IMR-90 (cell line): ENCODE results near the gene ASB3. TPM values are rescaled to one million over a fixed set of nuclear protein-coding genes. Genes with fewer than 3 reads are reported as not detected.

ENCODE experiments used
- ATAC-seq: fragments of 200-7000 bp; cut with Tn5 transposase; 2 replicates; pipeline ENCODE4 v1.9.1; 2020; ENCODE audit warnings: low read depth, mild to moderate bottlenecking, moderate library complexity
- BruUV-seq: library from RNA; stranded (reverse); fragments of 400-500 nt; replicated peaks from 2 replicates; lab custom pipeline; 2021; lab: Mats Ljungman, UMichigan
- CTCF ChIA-PET: fragments of 300-600 bp; formaldehyde crosslinking; extraction: SDS; loops from one replicate; lab custom pipeline; 2021; ENCODE audit warnings: antibody characterized with exemption; lab: Yijun Ruan, JAX
- POLR2A ChIA-PET: fragments of 300-600 bp; sonication (Branson Sonifier 250); formaldehyde crosslinking; loops from one replicate; lab custom pipeline; 2022; ENCODE audit warnings: antibody characterized with exemption; ENCODE audit not compliant: unreplicated experiment; lab: Charles Lee
- DNase-seq: peaks from one replicate; pipeline ENCODE4 v3.0.0; 2013
- H2AFZ ChIP-seq: replicated peaks from 2 replicates; pipeline ENCODE3; 2013; ENCODE audit warnings: low read length, mild to moderate bottlenecking; ENCODE audit not compliant: poor library complexity
- H2AK5ac ChIP-seq: 2 replicates; pipeline ENCODE4 v1.6.1; 2013; ENCODE audit warnings: low read depth, low read length, inconsistent platforms
- H2AK9ac ChIP-seq: replicated peaks from 2 replicates; pipeline ENCODE3; 2013; ENCODE audit warnings: mild to moderate bottlenecking, low read depth, low read length, moderate library complexity; ENCODE audit not compliant: poor library complexity
- H2BK120ac ChIP-seq: 2 replicates; pipeline ENCODE4 v1.6.1; 2013; ENCODE audit warnings: low read depth, low read length, inconsistent platforms
- H2BK15ac ChIP-seq: 3 replicates; pipeline ENCODE4 v1.6.1; 2013; ENCODE audit warnings: low read depth, low read length, inconsistent platforms
- H2BK20ac ChIP-seq: 2 replicates; pipeline ENCODE4 v1.6.1; 2013; ENCODE audit warnings: low read depth, mild to moderate bottlenecking, inconsistent platforms, low read length, moderate library complexity
- H2BK5ac ChIP-seq: 2 replicates; pipeline ENCODE4 v1.6.1; 2013; ENCODE audit warnings: mild to moderate bottlenecking, low read depth, low read length, inconsistent platforms; ENCODE audit not compliant: poor library complexity, severe bottlenecking
- H3K14ac ChIP-seq: replicated peaks from 2 replicates; pipeline ENCODE4 v1.6.1; 2013; ENCODE audit warnings: low read depth, low read length, inconsistent platforms
- H3K18ac ChIP-seq: 2 replicates; pipeline ENCODE4 v1.6.1; 2013; ENCODE audit warnings: low read depth, low read length, control low read depth
- H3K23ac ChIP-seq: 2 replicates; pipeline ENCODE4 v1.6.1; 2013; ENCODE audit warnings: low read depth, low read length, inconsistent platforms
- H3K27ac ChIP-seq: 2 replicates; pipeline ENCODE4 v1.5.1; 2013; ENCODE audit warnings: mild to moderate bottlenecking, control low read depth, low read length; ENCODE audit not compliant: insufficient read depth
- H3K27me3 ChIP-seq: 2 replicates; pipeline ENCODE4 v1.6.1; 2013; ENCODE audit warnings: low read length; ENCODE audit not compliant: control insufficient read depth, insufficient read depth
- H3K36me3 ChIP-seq: 2 replicates; pipeline ENCODE4 v1.6.1; 2013; ENCODE audit warnings: low read length, mixed read lengths; ENCODE audit not compliant: control insufficient read depth, insufficient read depth
- H3K4ac ChIP-seq: 2 replicates; pipeline ENCODE4 v1.6.1; 2013; ENCODE audit warnings: low read depth, low read length, inconsistent platforms
- H3K4me1 ChIP-seq: 2 replicates; pipeline ENCODE4 v1.6.1; 2013; ENCODE audit warnings: low read length, mixed read lengths; ENCODE audit not compliant: control insufficient read depth, insufficient read depth
- H3K4me2 ChIP-seq: 2 replicates; pipeline ENCODE4 v1.6.1; 2013; ENCODE audit warnings: low read depth, mild to moderate bottlenecking, control low read depth, low read length, moderate library complexity
- H3K4me3 ChIP-seq: 2 replicates; pipeline ENCODE4 v1.5.1; 2013; ENCODE audit warnings: low read depth, mild to moderate bottlenecking, control low read depth, low read length, moderate library complexity; ENCODE audit not compliant: insufficient read depth
- H3K56ac ChIP-seq: 2 replicates; pipeline ENCODE4 v1.6.1; 2013; ENCODE audit warnings: low read length, inconsistent platforms; ENCODE audit not compliant: insufficient read depth; ENCODE audit errors: extremely low read depth
- H3K79me1 ChIP-seq, 2 experiments: 2 replicates each; pipeline ENCODE4 v1.6.1; 2013; ENCODE audit warnings: low read length in 2 of 2, inconsistent platforms in 1 of 2, low read depth in 1 of 2
- H3K9ac ChIP-seq: 2 replicates; pipeline ENCODE4 v1.6.1; 2013; ENCODE audit warnings: low read depth, low read length, control low read depth
- H3K9me1 ChIP-seq: 2 replicates; pipeline ENCODE4 v1.6.1; 2013; ENCODE audit warnings: low read length, inconsistent platforms; ENCODE audit not compliant: insufficient read depth
- H3K9me3 ChIP-seq: 2 replicates; pipeline ENCODE4 v1.6.1; 2013; ENCODE audit warnings: low read length; ENCODE audit not compliant: control insufficient read depth, insufficient read depth
- H4K20me1 ChIP-seq: 2 replicates; pipeline ENCODE4 v1.6.1; 2013; ENCODE audit warnings: low read length, inconsistent platforms; ENCODE audit not compliant: insufficient read depth
- H4K5ac ChIP-seq: 2 replicates; pipeline ENCODE4 v1.6.1; 2013; ENCODE audit warnings: mild to moderate bottlenecking, low read depth, low read length, control low read depth
- H4K8ac ChIP-seq, 2 experiments: 2 replicates each; pipeline ENCODE4 v1.6.1; 2013; ENCODE audit warnings: low read depth in 2 of 2, low read length in 2 of 2, control low read depth in 1 of 2, inconsistent platforms in 1 of 2
- H4K91ac ChIP-seq: 2 replicates; pipeline ENCODE4 v1.6.1; 2013; ENCODE audit warnings: low read depth, low read length, inconsistent platforms; ENCODE audit not compliant: insufficient read depth
- BHLHE40 ChIP-seq: fragments of 150-350 bp; IDR thresholded peaks from 2 replicates; pipeline ENCODE4 v1.6.1; 2016; ENCODE audit warnings: mild to moderate bottlenecking, low read depth, low read length
- CEBPB ChIP-seq: IDR thresholded peaks from 2 replicates; pipeline ENCODE4 v1.6.1; 2012; ENCODE audit warnings: low read depth, low read length, improper control_type of control experiment
- FOS ChIP-seq: fragments of 150-350 bp; IDR thresholded peaks from 2 replicates; pipeline ENCODE4 v1.6.1; 2016; ENCODE audit warnings: low read depth, low read length
- MAFK ChIP-seq: IDR thresholded peaks from 2 replicates; pipeline ENCODE4 v1.6.1; 2012; ENCODE audit warnings: low read depth, low read length, improper control_type of control experiment
- MAZ ChIP-seq: IDR thresholded peaks from 2 replicates; pipeline ENCODE4 v1.6.1; 2012; ENCODE audit warnings: low read depth, mild to moderate bottlenecking, low read length, improper control_type of control experiment, moderate library complexity, borderline replicate concordance
- MXI1 ChIP-seq: IDR thresholded peaks from 2 replicates; pipeline ENCODE4 v1.6.1; 2012; ENCODE audit warnings: low read depth, mild to moderate bottlenecking, low read length, moderate library complexity, borderline replicate concordance
- NFE2L2 ChIP-seq: fragments of 150-350 bp; IDR thresholded peaks from 2 replicates; pipeline ENCODE4 v1.6.1; 2016; ENCODE audit warnings: low read depth, mild to moderate bottlenecking, low read length
- POLR2A ChIP-seq: IDR thresholded peaks from 2 replicates; pipeline ENCODE4 v1.6.1; 2012; ENCODE audit warnings: mild to moderate bottlenecking, low read depth, low read length
- RAD21 ChIP-seq: IDR thresholded peaks from 2 replicates; pipeline ENCODE4 v1.6.1; 2012; ENCODE audit warnings: low read length, improper control_type of control experiment
- RCOR1 ChIP-seq: IDR thresholded peaks from 2 replicates; pipeline ENCODE4 v1.6.1; 2012; ENCODE audit warnings: mild to moderate bottlenecking, low read length, improper control_type of control experiment; ENCODE audit not compliant: insufficient replicate concordance
- RFX5 ChIP-seq: IDR thresholded peaks from 2 replicates; pipeline ENCODE4 v1.8.0; 2012; ENCODE audit warnings: low read depth, mild to moderate bottlenecking, low read length, moderate library complexity
- SMC3 ChIP-seq: fragments of 150-350 bp; IDR thresholded peaks from 2 replicates; pipeline ENCODE4 v1.6.1; 2016; ENCODE audit warnings: low read depth, mild to moderate bottlenecking, antibody characterized with exemption, low read length, moderate library complexity
- WGBS, 2 experiments: methylation state at CpG; one replicate each; pipeline versions ENCODE4 v1.1.5 to v1.1.7; 2013; ENCODE audit warnings: missing lambda C conversion rate in 2 of 2; ENCODE audit not compliant: insufficient read length in 1 of 2; ENCODE audit errors: extremely low coverage in 2 of 2; 5-methylcytosine and 5-hydroxymethylcytosine counted together
- dilution Hi-C: fragments of 300-500 bp; cut with HindIII; formaldehyde crosslinking; loops from one replicate; pipeline ENCODE4 v1.14.3; 2018; ENCODE audit warnings: low sequenced_read_pairs; ENCODE audit not compliant: unreplicated experiment
- in situ Hi-C: fragments of 300-500 bp; cut with MboI; formaldehyde crosslinking; loops from 3 replicates; pipeline ENCODE4 v1.14.3; 2019; ENCODE audit warnings: low sequenced_read_pairs, inconsistent platforms, mixed read lengths
- intact Hi-C: fragments of 100-400 bp; cut with micrococcal nuclease; formaldehyde crosslinking; loops from 2 replicates; pipeline ENCODE4 v1.10.0; 2022
- polyA plus RNA-seq, 3 experiments: library from polyadenylated mRNA; depleted of rRNA; stranded (reverse); fragments of >200 nt; gene quantifications; 2 replicates each; pipeline ENCODE4 v1.2.3, GENCODE V29; 2012; ENCODE audit warnings: low replicate concordance in 1 of 3
- total RNA-seq: library from RNA; depleted of rRNA; stranded (reverse); fragments of >200 nt; gene quantifications from 2 replicates; pipeline ENCODE4 v1.2.3, GENCODE V29; 2012
- TF ChIP-seq, protein P1 (sequence below): conservative IDR thresholded peaks from 2 replicates; pipeline ENCODE4 v1.5.1; 2012; ENCODE audit warnings: mild to moderate bottlenecking, low read depth, low read length, improper control_type of control experiment
- TF ChIP-seq, protein P2 (sequence below): fragments of 150-350 bp; IDR thresholded peaks from 2 replicates; pipeline ENCODE4 v1.6.1; 2017; ENCODE audit warnings: mild to moderate bottlenecking, antibody characterized with exemption, low read length, low read depth
- TF ChIP-seq, protein P3 (sequence below): fragments of 150-350 bp; IDR thresholded peaks from 2 replicates; pipeline ENCODE4 v1.6.1; 2016; ENCODE audit warnings: low read depth, mild to moderate bottlenecking, low read length, moderate library complexity, borderline replicate concordance

ASB3 gene
- total and polyA plus RNA-seq, 2 of the 4 experiments (the other 2 are of a cell fraction) = 19.2 to 36.2 TPM

DNA sequence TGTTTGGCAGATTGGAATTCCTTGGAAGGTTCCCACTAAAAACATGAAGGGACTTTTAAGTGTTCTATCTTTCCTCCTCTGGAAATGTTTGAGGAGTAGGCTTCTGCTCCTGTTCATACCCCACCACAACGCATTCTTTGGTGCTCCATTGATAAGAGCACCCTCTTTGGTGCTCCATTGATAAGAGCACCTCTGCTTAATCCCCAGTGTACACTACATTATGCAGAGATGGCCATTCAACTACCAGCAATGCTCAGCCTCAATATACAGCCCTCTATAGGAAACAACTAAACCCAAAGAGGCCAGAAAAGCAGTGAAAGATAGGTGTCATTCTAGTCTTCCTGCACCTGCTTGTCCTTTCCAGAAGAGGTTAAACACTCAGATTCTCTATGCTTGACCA is 21.0 kb downstream of the ASB3 start:
- ATAC-seq = no peak
- H3K18ac ChIP-seq = no peak overlapping the region
- no peak overlapping the region for H2BK5ac ChIP-seq
- POLR2A ChIA-PET = no interaction called here
- no peak overlapping the region for H2BK20ac ChIP-seq
- H2BK120ac ChIP-seq = no peak overlapping the region
- peaks cover 16 to 43% of the 10 kb centered on the region in 2 experiments for H3K79me1 ChIP-seq
- H2AK5ac ChIP-seq = no peak overlapping the region
- no peak overlapping the region for H4K5ac ChIP-seq
- H3K9me1 ChIP-seq = no peaks in the 10 kb centered on the region; the same call in 1 of the 2 replicates
- no peak overlapping the region for H4K91ac ChIP-seq
- no peak overlapping the region for H3K27ac ChIP-seq
- no peaks in the 10 kb centered on the region for H3K27me3 ChIP-seq
- no peak overlapping the region for H3K4me3 ChIP-seq
- H3K36me3 ChIP-seq = peaks cover 3% of the 10 kb centered on the region
- no peak for DNase-seq
- H3K4me2 ChIP-seq = no peak overlapping the region
- no peak overlapping the region for H2BK15ac ChIP-seq
- H4K8ac ChIP-seq = no peak overlapping the region
- intact Hi-C loops = no loop called here
- no peaks in the 10 kb centered on the region for H3K9me3 ChIP-seq
- in situ Hi-C loops = no loop called here
- H2AFZ ChIP-seq = no peak overlapping the region
- TF ChIP-seq MAFK (no peak), FOS (no peak), BHLHE40 (no peak), CEBPB (no peak), MXI1 (no peak), RFX5 (no peak), SMC3 (no peak), RCOR1 (no peak), POLR2A (no peak), NFE2L2 (no peak), RAD21 (no peak), MAZ (no peak)
- TF ChIP-seq, protein P1, sequence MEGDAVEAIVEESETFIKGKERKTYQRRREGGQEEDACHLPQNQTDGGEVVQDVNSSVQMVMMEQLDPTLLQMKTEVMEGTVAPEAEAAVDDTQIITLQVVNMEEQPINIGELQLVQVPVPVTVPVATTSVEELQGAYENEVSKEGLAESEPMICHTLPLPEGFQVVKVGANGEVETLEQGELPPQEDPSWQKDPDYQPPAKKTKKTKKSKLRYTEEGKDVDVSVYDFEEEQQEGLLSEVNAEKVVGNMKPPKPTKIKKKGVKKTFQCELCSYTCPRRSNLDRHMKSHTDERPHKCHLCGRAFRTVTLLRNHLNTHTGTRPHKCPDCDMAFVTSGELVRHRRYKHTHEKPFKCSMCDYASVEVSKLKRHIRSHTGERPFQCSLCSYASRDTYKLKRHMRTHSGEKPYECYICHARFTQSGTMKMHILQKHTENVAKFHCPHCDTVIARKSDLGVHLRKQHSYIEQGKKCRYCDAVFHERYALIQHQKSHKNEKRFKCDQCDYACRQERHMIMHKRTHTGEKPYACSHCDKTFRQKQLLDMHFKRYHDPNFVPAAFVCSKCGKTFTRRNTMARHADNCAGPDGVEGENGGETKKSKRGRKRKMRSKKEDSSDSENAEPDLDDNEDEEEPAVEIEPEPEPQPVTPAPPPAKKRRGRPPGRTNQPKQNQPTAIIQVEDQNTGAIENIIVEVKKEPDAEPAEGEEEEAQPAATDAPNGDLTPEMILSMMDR = no peak
- TF ChIP-seq, protein P2, sequence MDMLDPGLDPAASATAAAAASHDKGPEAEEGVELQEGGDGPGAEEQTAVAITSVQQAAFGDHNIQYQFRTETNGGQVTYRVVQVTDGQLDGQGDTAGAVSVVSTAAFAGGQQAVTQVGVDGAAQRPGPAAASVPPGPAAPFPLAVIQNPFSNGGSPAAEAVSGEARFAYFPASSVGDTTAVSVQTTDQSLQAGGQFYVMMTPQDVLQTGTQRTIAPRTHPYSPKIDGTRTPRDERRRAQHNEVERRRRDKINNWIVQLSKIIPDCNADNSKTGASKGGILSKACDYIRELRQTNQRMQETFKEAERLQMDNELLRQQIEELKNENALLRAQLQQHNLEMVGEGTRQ = no peak
- TF ChIP-seq, protein P3, sequence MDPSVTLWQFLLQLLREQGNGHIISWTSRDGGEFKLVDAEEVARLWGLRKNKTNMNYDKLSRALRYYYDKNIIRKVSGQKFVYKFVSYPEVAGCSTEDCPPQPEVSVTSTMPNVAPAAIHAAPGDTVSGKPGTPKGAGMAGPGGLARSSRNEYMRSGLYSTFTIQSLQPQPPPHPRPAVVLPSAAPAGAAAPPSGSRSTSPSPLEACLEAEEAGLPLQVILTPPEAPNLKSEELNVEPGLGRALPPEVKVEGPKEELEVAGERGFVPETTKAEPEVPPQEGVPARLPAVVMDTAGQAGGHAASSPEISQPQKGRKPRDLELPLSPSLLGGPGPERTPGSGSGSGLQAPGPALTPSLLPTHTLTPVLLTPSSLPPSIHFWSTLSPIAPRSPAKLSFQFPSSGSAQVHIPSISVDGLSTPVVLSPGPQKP = no peak
- no peak overlapping the region for H3K14ac ChIP-seq
- no peaks in the 10 kb centered on the region for H4K20me1 ChIP-seq
- CTCF ChIA-PET = no interaction called here
- BruUV-seq = no TSS peak
- no peak overlapping the region for H3K56ac ChIP-seq
- no peaks in the 10 kb centered on the region for H3K4me1 ChIP-seq
- no peak overlapping the region for H3K4ac ChIP-seq
- H3K23ac ChIP-seq = no peak overlapping the region
- dilution Hi-C loops = no loop called here
- H2AK9ac ChIP-seq = no peak overlapping the region
- H3K9ac ChIP-seq = no peak overlapping the region
- no CpG with 5 or more reads among the region's 1 CpG for WGBS, 2 experiments
